NCI-H2171 treated with DMSO at 0.1 percent for 48 hours (cell line): ENCODE data around the gene NSMCE3.

ENCODE experiments used
- DNase-seq: peaks from one replicate; lab custom pipeline; 2025; lab: John Stamatoyannopoulos, UW

NSMCE3 gene

GRCh38 chr15:29269485-29270168 is at the start of gene NSMCE3:
TSS of gene NSMCE3 (minus strand) at chr15:29269822. CDS start at chr15:29269705, 117 bp downstream.
- DNase-seq: peak; percentile 87

DNA sequence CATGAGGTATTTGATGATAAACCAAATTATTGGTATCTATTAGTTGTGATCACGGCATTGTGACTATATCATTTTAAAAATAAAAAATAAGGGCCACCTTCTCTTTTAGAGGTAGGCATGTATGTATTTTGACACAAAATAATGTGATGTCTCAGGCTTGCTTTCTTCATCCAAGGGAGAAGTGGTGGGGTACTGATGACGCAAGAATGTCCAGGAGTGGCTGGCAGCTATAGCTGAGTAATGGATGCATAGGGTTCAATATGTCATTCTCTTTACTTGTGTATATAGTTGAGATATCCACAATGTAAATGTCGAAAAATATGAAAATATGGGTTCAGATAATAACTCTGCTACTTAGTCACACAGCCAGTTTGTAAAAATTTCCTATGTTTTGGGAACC is 46.8 kb upstream of the NSMCE3 start:
- DNase-seq: no peak

DNA sequence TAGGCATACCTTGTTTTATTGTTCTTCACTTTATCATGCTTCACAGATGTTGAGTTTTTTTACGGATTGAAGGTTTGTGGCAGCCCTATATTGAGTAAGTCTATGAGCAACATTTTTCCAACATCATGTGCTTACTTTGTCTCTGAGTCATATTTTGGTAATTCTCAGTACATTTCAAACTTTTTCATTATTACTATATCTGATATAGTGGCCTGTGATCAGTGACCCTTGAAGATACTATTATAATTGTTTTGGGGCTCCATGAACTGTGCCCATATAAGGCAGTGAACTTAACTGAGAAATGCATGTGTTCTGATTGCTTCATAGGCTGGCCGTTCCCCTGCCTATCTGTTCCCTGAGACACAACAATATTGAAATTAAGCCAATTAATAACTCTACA is 42.8 kb upstream of the NSMCE3 start:
- no peak for DNase-seq

- no peak for DNase-seq
Measured at GRCh38 chr15:29311696-29312095, 42.1 kb upstream of the NSMCE3 start.

DNA sequence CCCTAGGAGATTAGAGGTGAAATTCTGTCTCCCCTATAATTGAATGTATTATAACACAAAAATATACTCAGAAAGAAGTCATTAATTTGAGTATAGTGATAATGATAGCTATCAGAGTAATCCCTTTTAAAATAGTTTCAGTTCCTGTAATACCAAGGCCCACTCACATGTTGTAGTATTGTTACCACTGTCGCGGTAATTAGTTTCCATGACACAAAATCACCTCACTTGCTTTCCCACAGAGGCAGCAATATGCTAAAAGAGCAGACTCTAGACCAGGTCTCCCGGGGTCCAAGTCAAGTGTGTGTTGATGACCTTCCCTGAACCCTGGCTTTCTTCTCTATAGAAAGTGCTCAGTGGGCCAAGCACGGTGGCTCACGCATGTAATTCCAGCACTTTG is 39.5 kb upstream of the NSMCE3 start:
- no peak for DNase-seq

GRCh38 chr15:29308299-29308698 is 38.7 kb upstream of the NSMCE3 start:
- DNase-seq: no peak

DNA sequence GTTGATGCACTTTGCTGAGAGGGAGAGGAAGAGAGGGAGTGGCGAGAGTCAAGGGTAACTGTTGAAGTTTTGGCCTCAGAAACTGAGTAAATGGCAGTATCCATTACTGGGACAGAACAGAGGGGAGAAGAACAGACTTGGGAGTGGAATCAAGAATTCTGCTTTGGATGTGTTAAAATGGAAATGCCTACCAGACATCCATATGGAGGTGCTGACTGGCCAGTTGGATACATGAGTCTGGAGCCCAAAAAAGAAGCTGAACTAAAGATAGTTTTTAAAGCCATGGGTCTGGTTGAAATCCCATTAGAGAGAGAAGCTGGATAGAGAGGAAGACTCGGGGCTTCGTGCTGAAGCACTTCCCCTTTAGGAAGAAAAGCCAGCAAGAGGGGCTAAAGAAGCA is 35.9 kb upstream of the NSMCE3 start:
- no peak for DNase-seq

DNA sequence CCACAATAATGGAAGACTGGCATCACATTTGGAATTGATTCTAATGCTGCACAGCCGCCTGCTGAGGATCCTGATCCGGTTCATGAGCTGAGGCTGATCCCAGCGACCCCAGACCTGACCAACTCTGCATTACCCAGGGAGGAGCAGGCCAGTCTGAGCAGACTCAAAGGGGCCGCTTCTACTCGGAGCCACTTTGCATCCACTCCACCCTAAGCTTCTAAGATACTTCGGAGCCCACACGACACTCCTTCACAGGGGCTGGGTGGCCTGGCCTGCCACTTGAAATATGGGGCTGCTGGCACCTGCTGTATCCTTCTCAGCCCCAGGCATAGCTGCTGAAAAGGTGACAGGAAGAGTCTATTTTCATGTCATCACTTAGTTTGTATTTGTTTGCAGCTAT is 33.2 kb upstream of the NSMCE3 start:
- DNase-seq: no peak

- no peak for DNase-seq
Measured at GRCh38 chr15:29299784-29300183, 30.2 kb upstream of the NSMCE3 start.

GRCh38 chr15:29299331-29299730 is 29.7 kb upstream of the NSMCE3 start:
- no peak for DNase-seq

- DNase-seq: no peak
Measured at GRCh38 chr15:29294732-29295325, 25.2 kb upstream of the NSMCE3 start.

- no peak for DNase-seq
Measured at GRCh38 chr15:29291067-29291845, 21.6 kb upstream of the NSMCE3 start.

DNA sequence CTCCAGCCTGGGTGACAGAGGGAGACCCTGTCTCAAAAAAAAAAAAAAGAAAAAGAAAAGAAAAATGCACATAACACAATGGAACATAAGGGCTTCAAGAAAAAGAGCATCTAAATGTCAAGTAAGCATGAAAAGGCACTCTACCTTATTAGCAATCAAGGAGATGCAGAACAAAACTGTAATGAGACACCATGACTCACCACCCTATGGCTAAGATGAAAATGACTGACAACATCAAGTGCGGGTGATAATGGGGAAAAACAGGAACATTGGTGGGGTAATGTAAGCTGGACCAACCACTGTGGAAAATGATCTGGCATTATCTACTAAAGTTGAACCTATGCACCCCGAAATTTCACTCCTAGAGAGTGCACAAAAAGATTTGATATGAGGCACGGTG is 19.6 kb upstream of the NSMCE3 start:
- no peak for DNase-seq

- no peak for DNase-seq
Measured at GRCh38 chr15:29285386-29285785, 15.8 kb upstream of the NSMCE3 start.

DNA sequence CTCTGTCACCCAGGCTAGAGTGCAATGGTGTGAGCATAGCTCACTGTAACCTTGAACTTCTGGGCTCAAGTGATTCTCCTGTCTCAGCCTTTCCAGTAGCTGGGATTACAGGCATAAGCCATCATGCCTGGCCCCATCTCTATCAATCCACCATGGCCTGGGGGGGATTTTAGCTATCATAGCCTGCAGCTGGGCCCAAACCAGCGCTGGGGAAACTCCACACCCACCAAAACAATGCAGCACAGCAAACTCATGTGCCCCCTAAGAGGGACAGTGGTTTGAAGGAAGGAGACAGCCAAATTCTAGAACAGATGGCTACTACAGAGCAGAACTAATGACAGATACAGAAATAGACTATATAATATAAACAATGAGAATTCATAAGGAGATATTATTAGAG is 13.8 kb upstream of the NSMCE3 start:
- no peak for DNase-seq

DNA sequence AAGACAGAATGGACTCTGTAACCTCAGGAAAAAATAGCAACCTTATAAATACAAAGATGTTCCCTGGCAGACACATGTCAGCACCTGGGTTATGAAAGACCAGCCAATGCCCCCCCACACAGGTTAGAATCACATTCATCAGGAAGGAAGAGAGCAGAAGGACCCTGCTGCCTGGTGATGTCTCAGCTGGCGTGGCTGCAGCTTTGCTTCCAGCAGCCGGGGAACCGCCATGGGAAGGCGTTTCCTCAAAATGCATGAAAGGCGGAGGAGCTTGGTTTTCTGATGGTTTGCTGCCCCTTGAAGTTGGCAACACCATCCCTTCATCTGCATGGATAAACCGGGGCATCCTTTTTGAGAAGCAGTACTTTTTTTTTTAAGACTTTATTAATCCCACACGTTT is 10.9 kb upstream of the NSMCE3 start:
- no peak for DNase-seq

GRCh38 chr15:29278436-29279105 is 8.9 kb upstream of the NSMCE3 start:
- DNase-seq: no peak

DNA sequence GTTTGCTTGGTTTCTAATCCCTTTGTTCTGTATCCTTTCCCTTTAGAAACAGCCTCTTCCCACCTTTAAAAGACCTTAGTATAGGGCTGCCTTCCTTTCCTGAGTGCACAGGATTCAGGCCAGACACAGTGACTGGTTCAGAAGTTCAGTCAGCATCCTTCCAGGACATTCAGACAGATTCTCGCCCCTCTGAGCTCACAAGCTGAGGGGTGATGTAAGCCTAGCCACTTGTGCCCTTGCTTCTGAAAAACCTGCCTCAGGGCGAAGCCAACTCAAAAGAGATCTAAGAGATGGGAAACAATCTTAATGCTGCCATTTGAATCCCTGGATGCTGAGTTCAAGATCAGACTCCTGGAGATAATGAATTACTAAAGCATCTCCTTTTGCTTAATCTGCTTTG is 6.7 kb upstream of the NSMCE3 start:
- no peak for DNase-seq

DNA sequence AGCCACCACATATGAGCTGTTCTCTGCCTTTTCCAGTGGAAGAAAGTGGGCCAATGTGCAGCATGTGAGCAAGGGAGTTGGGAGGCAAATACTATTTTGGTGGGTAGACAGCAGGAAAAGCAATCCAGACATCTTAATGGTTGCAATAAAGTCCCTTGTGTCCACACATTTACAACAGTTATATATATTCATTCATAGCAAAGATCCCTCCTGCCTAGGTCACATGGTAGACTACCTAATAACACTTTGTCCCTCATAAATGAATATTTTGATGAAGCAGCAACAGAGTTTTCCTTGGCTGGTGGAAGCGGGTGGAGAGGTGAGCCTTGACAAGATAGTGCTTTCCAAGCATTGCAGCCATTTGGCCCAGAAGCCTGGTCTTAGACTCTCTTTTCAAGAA is 6.2 kb upstream of the NSMCE3 start:
- no peak for DNase-seq

DNA sequence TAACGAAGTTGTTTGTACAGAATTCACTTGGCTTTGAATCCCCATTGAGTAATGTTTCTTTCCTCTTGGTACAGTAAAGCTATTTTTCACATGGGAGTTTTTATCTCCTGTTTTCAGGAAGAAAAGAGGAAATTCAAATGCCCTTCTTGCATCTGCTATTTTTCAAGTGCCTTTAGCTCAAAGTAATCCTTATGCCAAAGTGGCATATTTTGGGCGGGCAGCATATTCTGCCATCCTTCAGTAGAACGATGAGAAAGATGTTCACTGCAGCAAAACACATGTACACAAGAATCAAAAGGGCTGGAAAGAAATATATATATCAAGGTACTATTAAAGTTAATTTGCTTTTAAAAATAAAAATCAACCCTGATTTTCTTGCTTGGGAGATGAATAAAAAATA is 5.3 kb upstream of the NSMCE3 start:
- DNase-seq: no peak

DNA sequence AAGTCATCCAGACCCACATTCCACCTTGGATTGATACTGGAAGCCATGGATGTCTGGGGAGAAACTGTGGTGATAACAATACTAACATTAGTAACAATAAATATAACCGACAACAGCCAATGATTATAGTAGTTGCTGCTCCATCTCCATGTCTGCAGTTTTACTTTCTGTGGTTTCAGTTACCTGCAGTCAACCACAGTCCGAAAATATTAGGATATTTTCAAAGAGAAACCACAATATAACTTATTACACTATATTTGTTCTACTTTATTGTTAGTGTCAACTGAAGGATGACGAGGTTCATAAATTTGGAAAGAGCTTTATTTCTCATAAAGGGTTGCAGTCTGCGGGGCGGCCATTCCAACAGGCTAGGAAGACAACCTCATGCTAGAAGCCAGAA is 2.6 kb upstream of the NSMCE3 start:
- DNase-seq: no peak

DNA sequence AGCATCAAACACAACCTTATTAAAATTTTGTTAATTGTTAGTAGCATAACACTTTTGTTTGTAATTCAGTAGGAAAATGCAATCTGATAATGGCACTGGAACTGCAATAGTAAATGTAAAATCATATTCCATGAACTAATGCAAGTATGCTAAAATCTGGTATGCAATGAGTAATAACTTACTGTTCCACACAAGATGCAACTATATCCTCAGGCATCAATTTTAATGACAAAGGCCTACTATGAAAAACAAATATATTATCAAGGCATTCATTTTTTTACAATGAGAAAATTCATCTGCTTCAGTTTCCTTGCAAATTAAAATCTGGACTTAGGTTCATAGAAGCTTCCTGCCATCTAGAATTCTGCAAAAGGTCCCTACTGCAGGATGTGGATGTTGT is 1.4 kb upstream of the NSMCE3 start:
- no peak for DNase-seq
